GM15510 (cell line): ENCODE results near the gene CINP.

Source experiments
- POLR2A ChIP-seq: IDR thresholded peaks from 3 replicates; pipeline ENCODE4 v1.6.1; 2011; ENCODE audit warnings: borderline replicate concordance; ENCODE audit not compliant: insufficient read length; ENCODE audit errors: extremely low read depth

Gene CINP

GRCh38 chr14:102363182-102363943 lies 673 bp upstream of the CINP start:
- no peak for TF ChIP-seq POLR2A

GRCh38 chr14:102362084-102362483 lies 606 bp downstream of the CINP start:
- no peak for TF ChIP-seq POLR2A

- no peak for TF ChIP-seq POLR2A
These were observed 2.3 kb downstream of the CINP start for GRCh38 chr14:102360388-102360787.

GRCh38 chr14:102359341-102359740 lies 3.3 kb downstream of the CINP start:
- no peak for TF ChIP-seq POLR2A

GRCh38 chr14:102356280-102356679 lies 6.4 kb downstream of the CINP start:
- no peak for TF ChIP-seq POLR2A

- TF ChIP-seq POLR2A: no peak
These were observed 9.5 kb downstream of the CINP start for GRCh38 chr14:102353126-102353619.

GRCh38 chr14:102352213-102352612 lies 10.5 kb downstream of the CINP start:
- TF ChIP-seq POLR2A: no peak

GRCh38 chr14:102351023-102351422 lies 11.7 kb downstream of the CINP start:
- TF ChIP-seq POLR2A: no peak

- TF ChIP-seq POLR2A: no peak
These were observed 14.3 kb downstream of the CINP start for GRCh38 chr14:102348376-102348775.

- TF ChIP-seq POLR2A: no peak
These were observed 16.0 kb downstream of the CINP start for GRCh38 chr14:102346645-102347044.

- TF ChIP-seq POLR2A: no peak
These were observed 17.5 kb downstream of the CINP start for GRCh38 chr14:102345232-102345631.

GRCh38 chr14:102344485-102344884 lies 18.2 kb downstream of the CINP start:
- TF ChIP-seq POLR2A: no peak

- no peak for TF ChIP-seq POLR2A
These were observed 18.6 kb downstream of the CINP start for GRCh38 chr14:102344084-102344483.

GRCh38 chr14:102342238-102342637 lies 20.5 kb downstream of the CINP start:
- no peak for TF ChIP-seq POLR2A

GRCh38 chr14:102341566-102341965 lies 21.1 kb downstream of the CINP start:
- no peak for TF ChIP-seq POLR2A

- TF ChIP-seq POLR2A: no peak
These were observed 24.0 kb downstream of the CINP start for GRCh38 chr14:102338724-102339123.
